GM10266 (cell line): ENCODE data around the gene DENND1A.

Experiments used
- DNase-seq: peaks from one replicate; pipeline ENCODE4 v3.0.0; 2012; ENCODE audit errors: extremely low spot score
- CTCF ChIP-seq: IDR thresholded peaks from 2 replicates; pipeline ENCODE4 v1.5.1; 2012; ENCODE audit warnings: mild to moderate bottlenecking, low read depth; ENCODE audit not compliant: control insufficient read depth, insufficient read depth; ENCODE audit errors: missing control alignments

DENND1A gene

GRCh38 chr9:123346026-123346425, 583.9 kb downstream of the DENND1A start:
- peak; percentile 27 for DNase-seq
- TF ChIP-seq CTCF, result no peak

GRCh38 chr9:123345567-123345955, 584.4 kb downstream of the DENND1A start:
- no peak for TF ChIP-seq CTCF
- DNase-seq, result peak; percentile 31

GRCh38 chr9:123344192-123344949, 585.6 kb downstream of the DENND1A start:
- no peak for TF ChIP-seq CTCF
- peak; percentile 3 for DNase-seq

- DNase-seq, result peak; percentile 86
- no peak for TF ChIP-seq CTCF
These were observed 586.3 kb downstream of the DENND1A start for GRCh38 chr9:123343443-123344191.

- no peak for TF ChIP-seq CTCF
- no peak for DNase-seq
These were observed 587.7 kb downstream of the DENND1A start for GRCh38 chr9:123342247-123342646.

- TF ChIP-seq CTCF, result no peak
These were observed 588.1 kb downstream of the DENND1A start for GRCh38 chr9:123341816-123342215.

More at GRCh38 chr9:123341816-123342215, 588.1 kb downstream of the DENND1A start:
- no peak for DNase-seq
